OCI-LY1 (cell line): Measurements from ENCODE around the gene LRRC56.

Experiments
- H2AFZ ChIP-seq: fragments of 200-600 bp; sonication (generic), shearing (Covaris generic); 2 replicates; pipeline ENCODE4 v1.6.0; 2014; ENCODE audit warnings: antibody characterized with exemption, mild to moderate bottlenecking, low read length
- H3F3A ChIP-seq: fragments of 200-600 bp; sonication (generic), shearing (Covaris generic); 2 replicates; pipeline ENCODE4 v1.6.0; 2014; ENCODE audit warnings: mild to moderate bottlenecking, antibody characterized with exemption, low read length, moderate library complexity; ENCODE audit not compliant: insufficient read depth
- H3K27ac ChIP-seq: fragments of 200-600 bp; sonication (generic); 2 replicates; pipeline ENCODE4 v1.5.1; 2014; ENCODE audit warnings: low read length, mixed run types, mild to moderate bottlenecking, low read depth; ENCODE audit not compliant: poor library complexity, severe bottlenecking
- H3K27me3 ChIP-seq: fragments of 200-600 bp; sonication (generic); 2 replicates; pipeline ENCODE4 v1.6.0; 2014; ENCODE audit warnings: antibody characterized with exemption, mild to moderate bottlenecking, low read length, moderate library complexity; ENCODE audit not compliant: insufficient read depth
- H3K36me3 ChIP-seq: fragments of 200-600 bp; sonication (generic); 2 replicates; pipeline ENCODE4 v1.6.1; 2014; ENCODE audit warnings: mild to moderate bottlenecking, antibody characterized with exemption, low read length, moderate library complexity, mixed read lengths; ENCODE audit not compliant: insufficient read depth
- H3K4me1 ChIP-seq: fragments of 200-600 bp; sonication (generic); 2 replicates; pipeline ENCODE4 v1.5.1; 2014; ENCODE audit warnings: mild to moderate bottlenecking, low read length, moderate library complexity; ENCODE audit not compliant: insufficient read depth, severe bottlenecking
- H3K4me2 ChIP-seq: fragments of 200-600 bp; sonication (generic), shearing (Covaris generic); 2 replicates; pipeline ENCODE4 v1.6.1; 2014; ENCODE audit warnings: low read length
- H3K4me3 ChIP-seq: fragments of 200-600 bp; sonication (generic); 2 replicates; pipeline ENCODE4 v1.5.1; 2014; ENCODE audit warnings: low read length, low read depth, mild to moderate bottlenecking, mixed read lengths; ENCODE audit not compliant: poor library complexity, severe bottlenecking
- H3K79me2 ChIP-seq: fragments of 200-600 bp; shearing (Covaris generic); 2 replicates; pipeline ENCODE4 v1.6.1; 2016; ENCODE audit warnings: mixed run types, low read length, mixed read lengths; ENCODE audit not compliant: insufficient read depth
- H3K9ac ChIP-seq: fragments of 200-600 bp; sonication (generic), shearing (Covaris generic); 2 replicates; pipeline ENCODE4 v1.6.1; 2014; ENCODE audit warnings: mild to moderate bottlenecking, low read length, mixed read lengths
- H3K9me2 ChIP-seq: fragments of 200-600 bp; sonication (generic), shearing (Covaris generic); 2 replicates; pipeline ENCODE4 v1.6.1; 2014; ENCODE audit warnings: low read depth, mild to moderate bottlenecking, low read length, mixed read lengths
- H3K9me3 ChIP-seq: fragments of 200-600 bp; shearing (Covaris generic); 2 replicates; pipeline ENCODE4 v1.6.1; 2014; ENCODE audit warnings: low read length, mixed read lengths
- H4K20me1 ChIP-seq: fragments of 200-600 bp; sonication (generic), shearing (Covaris generic); 2 replicates; pipeline ENCODE4 v1.6.0; 2016; ENCODE audit warnings: mild to moderate bottlenecking, low read length; ENCODE audit not compliant: insufficient read depth
- CTCF ChIP-seq: fragments of 200-600 bp; sonication (generic), shearing (Covaris generic); IDR thresholded peaks from 2 replicates; pipeline ENCODE4 v1.5.1; 2017; ENCODE audit warnings: mild to moderate bottlenecking, antibody characterized with exemption, low read length, moderate library complexity, mixed read lengths
- EZH2 ChIP-seq: fragments of 200-600 bp; sonication (generic), shearing (Covaris generic); IDR thresholded peaks from 2 replicates; pipeline ENCODE4 v1.8.0; 2017; ENCODE audit warnings: borderline replicate concordance, mixed run types, mild to moderate bottlenecking, antibody characterized with exemption, low read length, moderate library complexity, mixed read lengths

Gene LRRC56

GRCh38 chr11:598005-598680 is 60.8 kb downstream of the LRRC56 start:
- H3K27ac ChIP-seq: no peak overlapping the region
- H3K4me3 ChIP-seq: no peak overlapping the region
- H3K36me3 ChIP-seq: peaks cover 85% of the 10 kb centered on the region
- H3K9ac ChIP-seq: no peak overlapping the region
- H3K4me1 ChIP-seq: no peaks in the 10 kb centered on the region
- H2AFZ ChIP-seq: no peak overlapping the region
- H3F3A ChIP-seq: no peaks in the 10 kb centered on the region
- TF ChIP-seq EZH2 (no peak), CTCF (no peak)
- H3K27me3 ChIP-seq: no peaks in the 10 kb centered on the region
- H3K9me3 ChIP-seq: no peaks in the 10 kb centered on the region
- no peaks in the 10 kb centered on the region for H3K79me2 ChIP-seq
- H4K20me1 ChIP-seq: no peaks in the 10 kb centered on the region
- H3K9me2 ChIP-seq: no peaks in the 10 kb centered on the region
- H3K4me2 ChIP-seq: no peak overlapping the region

GRCh38 chr11:601573-602245 is 64.4 kb downstream of the LRRC56 start:
- H3K9me2 ChIP-seq: no peaks in the 10 kb centered on the region
- H3K36me3 ChIP-seq: peaks cover 84% of the 10 kb centered on the region
- H4K20me1 ChIP-seq: no peaks in the 10 kb centered on the region

GRCh38 chr11:603154-603553 is 65.8 kb downstream of the LRRC56 start:
- H4K20me1 ChIP-seq: no peaks in the 10 kb centered on the region
- H3K4me2 ChIP-seq: no peak overlapping the region
- no peaks in the 10 kb centered on the region for H3K4me1 ChIP-seq
- no peak overlapping the region for H2AFZ ChIP-seq
- H3K36me3 ChIP-seq: peaks cover 86% of the 10 kb centered on the region
- no peak overlapping the region for H3K4me3 ChIP-seq
- no peaks in the 10 kb centered on the region for H3K27me3 ChIP-seq
- H3F3A ChIP-seq: no peaks in the 10 kb centered on the region
- H3K27ac ChIP-seq: no peak overlapping the region
- no peaks in the 10 kb centered on the region for H3K9me2 ChIP-seq
- no peaks in the 10 kb centered on the region for H3K79me2 ChIP-seq
- no peaks in the 10 kb centered on the region for H3K9me3 ChIP-seq
- TF ChIP-seq CTCF (no peak), EZH2 (no peak)
- H3K9ac ChIP-seq: no peak overlapping the region

More at GRCh38 chr11:601573-602245, 64.4 kb downstream of the LRRC56 start:
- Histone ChIP-seq H3K79me2 (no peaks in the 10 kb centered on the region), H3F3A (no peaks in the 10 kb centered on the region), H3K9ac (no peak overlapping the region), H3K27ac (no peak overlapping the region), H3K4me3 (no peak overlapping the region), H3K27me3 (no peaks in the 10 kb centered on the region), H3K4me1 (no peaks in the 10 kb centered on the region), H3K4me2 (no peak overlapping the region), H2AFZ (no peak overlapping the region), H3K9me3 (no peaks in the 10 kb centered on the region)
- TF ChIP-seq CTCF (no peak), EZH2 (no peak)
